SKM-1 (cell line): ENCODE results near the gene OAS2.

Source experiments
- DNase-seq: peaks from one replicate; lab custom pipeline; 2025; ENCODE audit not compliant: unreplicated experiment; lab: John Stamatoyannopoulos, UW

Gene OAS2

GRCh38 chr12:113016796-113017195 is 38.5 kb downstream of the OAS2 start:
- DNase-seq = no peak

GRCh38 chr12:113019025-113019424 is 40.7 kb downstream of the OAS2 start:
- DNase-seq = no peak

GRCh38 chr12:113021500-113021899 is 43.2 kb downstream of the OAS2 start:
- no peak for DNase-seq

- no peak for DNase-seq
Observed at GRCh38 chr12:113022563-113023297, 44.4 kb downstream of the OAS2 start.

GRCh38 chr12:113027726-113028125 is 49.4 kb downstream of the OAS2 start:
- no peak for DNase-seq

GRCh38 chr12:113030875-113031525 is 52.7 kb downstream of the OAS2 start:
- DNase-seq = no peak

- DNase-seq = no peak
Observed at GRCh38 chr12:113039911-113040445, 61.7 kb downstream of the OAS2 start.

GRCh38 chr12:113040722-113041171 is 62.4 kb downstream of the OAS2 start:
- DNase-seq = no peak

GRCh38 chr12:113041560-113041959 is 63.2 kb downstream of the OAS2 start:
- no peak for DNase-seq

- DNase-seq = no peak
Observed at GRCh38 chr12:113043240-113043639, 64.9 kb downstream of the OAS2 start.

- no peak for DNase-seq
Observed at GRCh38 chr12:113044516-113044915, 66.2 kb downstream of the OAS2 start.

- peak; percentile 8 for DNase-seq
Observed at GRCh38 chr12:113048716-113049127, 70.4 kb downstream of the OAS2 start.

- no peak for DNase-seq
Observed at GRCh38 chr12:113049976-113050742, 71.8 kb downstream of the OAS2 start.

- DNase-seq = no peak
Observed at GRCh38 chr12:113050795-113051194, 72.5 kb downstream of the OAS2 start.

- no peak for DNase-seq
Observed at GRCh38 chr12:113051759-113052158, 73.4 kb downstream of the OAS2 start.

- no peak for DNase-seq
Observed at GRCh38 chr12:113052326-113052725, 74.0 kb downstream of the OAS2 start.

- no peak for DNase-seq
Observed at GRCh38 chr12:113054948-113055486, 76.7 kb downstream of the OAS2 start.

- DNase-seq = no peak
Observed at GRCh38 chr12:113055594-113056380, 77.5 kb downstream of the OAS2 start.

GRCh38 chr12:113056381-113056630 is 78.0 kb downstream of the OAS2 start:
- DNase-seq = no peak

- DNase-seq = no peak
Observed at GRCh38 chr12:113056631-113057488, 78.5 kb downstream of the OAS2 start, which contains the start of gene DTX1. DTX1 (plus strand) TSS chr12:113056730; CDS start chr12:113058193, 1,463 bp downstream.
